Keratinocyte (primary cell): Measurements from ENCODE around the gene AOPEP. TPM values are rescaled to one million over a fixed set of nuclear protein-coding genes. Genes with fewer than 3 reads are reported as not detected.

Source experiments
- DNase-seq: peaks from one replicate; pipeline ENCODE4 v3.0.0-alpha.2; 2011; ENCODE audit warnings: low read depth, missing footprints, low spot score
- FAIRE-seq: peaks from 2 replicates; lab custom pipeline; 2011; peaks lifted over from hg19 to GRCh38; lab: Jason Lieb, UNC
- H2AFZ ChIP-seq: 2 replicates; pipeline ENCODE4 v1.6.0; 2012; ENCODE audit warnings: low read length, control low read depth, inconsistent platforms; ENCODE audit not compliant: control insufficient read depth
- H3K27ac ChIP-seq: 2 replicates; pipeline ENCODE4 v1.5.1; 2011; ENCODE audit warnings: low read length; ENCODE audit not compliant: control insufficient read depth, insufficient read depth
- H3K27me3 ChIP-seq: 3 replicates; pipeline ENCODE4 v1.6.0; 2011; ENCODE audit warnings: low read length; ENCODE audit not compliant: control insufficient read depth, insufficient read depth; ENCODE audit errors: extremely low read depth
- H3K36me3 ChIP-seq, 2 experiments: 2 replicates in 1 of 2; 3 replicates in 1 of 2; pipeline ENCODE4 v1.5.1; 2011; ENCODE audit warnings: low read length in 2 of 2, mild to moderate bottlenecking in 1 of 2; ENCODE audit not compliant: control insufficient read depth in 2 of 2, insufficient read depth in 2 of 2; ENCODE audit errors: extremely low read depth in 1 of 2
- H3K4me1 ChIP-seq: 3 replicates; pipeline ENCODE4 v1.5.1; 2011; ENCODE audit warnings: low read length; ENCODE audit not compliant: control insufficient read depth, insufficient read depth; ENCODE audit errors: extremely low read depth
- H3K4me2 ChIP-seq: 3 replicates; pipeline ENCODE4 v1.6.0; 2011; ENCODE audit warnings: low read depth, low read length; ENCODE audit not compliant: control insufficient read depth, insufficient read depth; ENCODE audit errors: extremely low read depth
- H3K4me3 ChIP-seq, 3 experiments: fragments of 200-600 bp in 1 of 3; sonication (generic) in 1 of 3; 2 replicates in 2 of 3; 3 replicates in 1 of 3; pipeline ENCODE4 v1.5.1; 2011 to 2016; ENCODE audit warnings: low read length in 3 of 3, mild to moderate bottlenecking in 3 of 3, control low read depth in 2 of 3, inconsistent platforms in 1 of 3, low read depth in 1 of 3, mixed read lengths in 1 of 3, mixed run types in 1 of 3, moderate library complexity in 1 of 3; ENCODE audit not compliant: control insufficient read depth in 2 of 3, insufficient read depth in 2 of 3; ENCODE audit errors: extremely low read depth in 1 of 3
- H3K79me2 ChIP-seq: 2 replicates; pipeline ENCODE4 v1.6.0; 2012; ENCODE audit warnings: low read length; ENCODE audit not compliant: control insufficient read depth, insufficient read depth
- H3K9ac ChIP-seq: 3 replicates; pipeline ENCODE4 v1.6.0; 2011; ENCODE audit warnings: low read length; ENCODE audit not compliant: control insufficient read depth, insufficient read depth; ENCODE audit errors: extremely low read depth
- H3K9me1 ChIP-seq: 3 replicates; pipeline ENCODE4 v1.6.0; 2011; ENCODE audit warnings: low read length; ENCODE audit not compliant: control insufficient read depth, insufficient read depth; ENCODE audit errors: extremely low read depth
- H3K9me3 ChIP-seq: 2 replicates; pipeline ENCODE4 v1.5.1; 2012; ENCODE audit warnings: low read depth, low read length; ENCODE audit not compliant: control insufficient read depth
- H4K20me1 ChIP-seq: 3 replicates; pipeline ENCODE4 v1.6.0; 2011; ENCODE audit warnings: low read length; ENCODE audit not compliant: control insufficient read depth, insufficient read depth; ENCODE audit errors: extremely low read depth
- EZH2 ChIP-seq: IDR thresholded peaks from one replicate; pipeline ENCODE4 v1.6.1; 2012; ENCODE audit warnings: inconsistent platforms, mild to moderate bottlenecking, low read length, moderate library complexity
- dilution Hi-C: fragments of 300-500 bp; cut with MboI; formaldehyde crosslinking; loops from one replicate; pipeline ENCODE4 v1.7.0; 2020; ENCODE audit warnings: low sequenced_read_pairs; ENCODE audit not compliant: extremely low pct_ligation_motif_present
- polyA plus RNA-seq, 5 experiments: library from polyadenylated mRNA; depleted of rRNA in 3 of 5; stranded (reverse) in 3 of 5; stranded (forward) in 1 of 5; unstranded in 1 of 5; fragments of >200 nt; gene quantifications; 1 replicate in 1 of 5; 2 replicates in 3 of 5; 3 replicates in 1 of 5; pipeline versions ENCODE4 v1.2.1 to v1.2.3, GENCODE V29; 2011 to 2012; ENCODE audit warnings: missing spikeins in 2 of 5, low read depth in 1 of 5, low replicate concordance in 1 of 5
- TF ChIP-seq, protein P1 (sequence below), 3 experiments: IDR thresholded peaks in 1 of 3; conservative IDR thresholded peaks in 1 of 3; optimal IDR thresholded peaks in 1 of 3; 2 replicates in 2 of 3; 3 replicates in 1 of 3; pipeline versions ENCODE3 to v1.5.1; 2011; ENCODE audit warnings: low read length in 3 of 3, mild to moderate bottlenecking in 3 of 3, moderate library complexity in 2 of 3, control low read depth in 1 of 3, inconsistent platforms in 1 of 3; ENCODE audit not compliant: insufficient read depth in 2 of 3; ENCODE audit errors: extremely low read depth in 1 of 3

The AOPEP gene
- polyA plus RNA-seq, 1 donor (not counting 4 experiments of a cell fraction or from before 2014, with no cell fraction given), result 27.0 TPM

DNA sequence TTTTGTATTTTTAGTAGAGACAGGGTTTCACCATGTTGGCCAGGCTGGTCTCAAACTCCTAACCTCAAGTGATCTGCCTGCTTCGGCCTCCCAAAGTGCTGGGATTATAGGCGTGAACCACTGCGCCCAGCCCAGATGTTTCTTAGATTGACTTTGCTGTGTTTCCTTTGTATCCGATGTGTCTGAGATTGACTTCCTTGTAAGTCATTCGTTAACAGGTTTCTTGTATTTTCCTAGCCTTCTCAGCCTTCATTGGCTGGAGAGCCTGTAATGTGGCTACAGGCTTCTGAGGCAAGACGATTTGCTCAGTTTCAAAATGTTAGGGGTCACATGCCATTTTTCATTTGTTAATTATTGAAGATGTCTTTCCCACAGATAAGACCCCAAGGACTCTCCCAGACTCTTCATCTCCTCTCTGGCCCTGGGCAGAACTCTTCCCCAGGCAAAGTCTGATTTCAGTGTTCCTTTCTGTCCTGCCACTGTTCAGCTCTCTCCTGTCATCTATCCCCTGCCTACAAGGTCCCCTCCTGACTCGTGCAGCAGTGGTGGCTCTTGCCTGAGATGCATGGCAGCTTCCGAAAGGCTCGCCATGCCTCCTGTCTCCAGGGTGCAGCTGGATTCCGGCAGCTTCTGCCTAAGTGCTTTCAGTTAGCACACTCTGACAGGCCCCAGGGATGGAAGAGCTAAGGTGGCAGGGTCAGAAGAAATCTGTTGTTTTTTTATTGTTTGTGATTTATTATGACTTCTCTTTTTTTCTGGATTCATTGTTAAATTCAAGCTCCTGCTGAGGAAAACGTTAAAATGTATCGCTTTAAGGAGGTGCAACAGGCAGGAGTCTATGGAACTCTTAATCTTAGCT is 206.4 kb downstream of the AOPEP start:
- no peak overlapping the region for H2AFZ ChIP-seq
- TF ChIP-seq, protein P1, sequence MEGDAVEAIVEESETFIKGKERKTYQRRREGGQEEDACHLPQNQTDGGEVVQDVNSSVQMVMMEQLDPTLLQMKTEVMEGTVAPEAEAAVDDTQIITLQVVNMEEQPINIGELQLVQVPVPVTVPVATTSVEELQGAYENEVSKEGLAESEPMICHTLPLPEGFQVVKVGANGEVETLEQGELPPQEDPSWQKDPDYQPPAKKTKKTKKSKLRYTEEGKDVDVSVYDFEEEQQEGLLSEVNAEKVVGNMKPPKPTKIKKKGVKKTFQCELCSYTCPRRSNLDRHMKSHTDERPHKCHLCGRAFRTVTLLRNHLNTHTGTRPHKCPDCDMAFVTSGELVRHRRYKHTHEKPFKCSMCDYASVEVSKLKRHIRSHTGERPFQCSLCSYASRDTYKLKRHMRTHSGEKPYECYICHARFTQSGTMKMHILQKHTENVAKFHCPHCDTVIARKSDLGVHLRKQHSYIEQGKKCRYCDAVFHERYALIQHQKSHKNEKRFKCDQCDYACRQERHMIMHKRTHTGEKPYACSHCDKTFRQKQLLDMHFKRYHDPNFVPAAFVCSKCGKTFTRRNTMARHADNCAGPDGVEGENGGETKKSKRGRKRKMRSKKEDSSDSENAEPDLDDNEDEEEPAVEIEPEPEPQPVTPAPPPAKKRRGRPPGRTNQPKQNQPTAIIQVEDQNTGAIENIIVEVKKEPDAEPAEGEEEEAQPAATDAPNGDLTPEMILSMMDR (optimal IDR thresholded peaks at IDR 0.05 in 1 of 3, IDR thresholded peaks at IDR 0.05 in 1 of 3, conservative IDR thresholded peaks at IDR 0.05 in 1 of 3; ENCODE audit: extremely low read depth in 1 of 3, insufficient read depth in 2 of 3, low read length in 3 of 3), result no peak
- no peak for TF ChIP-seq EZH2
- no peaks in the 10 kb centered on the region for H3K27me3 ChIP-seq
- no peak for FAIRE-seq
- no peak overlapping the region for H3K27ac ChIP-seq
- H3K36me3 ChIP-seq, result peaks cover 0 to under 1% of the 10 kb centered on the region in 2 experiments
- H3K9ac ChIP-seq, result no peak overlapping the region
- no peaks in the 10 kb centered on the region for H3K79me2 ChIP-seq
- H3K9me3 ChIP-seq, result no peaks in the 10 kb centered on the region
- no peak overlapping the region for H3K4me2 ChIP-seq
- no peak overlapping the region for H3K4me3 ChIP-seq
- peaks cover 36% of the 10 kb centered on the region for H3K4me1 ChIP-seq
- H4K20me1 ChIP-seq, result no peaks in the 10 kb centered on the region
- no peaks in the 10 kb centered on the region for H3K9me1 ChIP-seq
- dilution Hi-C loops, result no loop called here
- DNase-seq, result no peak

DNA sequence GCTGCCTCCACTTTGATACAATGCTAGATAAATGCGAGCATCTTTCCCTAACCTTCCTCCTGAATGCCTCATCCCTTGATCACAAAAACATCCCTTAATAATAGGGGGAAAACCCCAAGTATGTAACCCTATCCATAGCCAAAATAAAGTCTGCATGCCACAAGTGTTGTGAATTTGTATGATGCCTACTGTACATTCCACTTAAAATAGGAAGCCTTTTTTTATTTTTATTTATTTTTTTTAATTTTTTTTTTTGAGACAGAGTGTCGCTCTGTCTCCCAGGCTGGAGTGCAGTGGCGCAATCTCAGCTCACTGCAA is 207.0 kb downstream of the AOPEP start:
- Histone ChIP-seq H3K9me1 (no peaks in the 10 kb centered on the region), H2AFZ (no peak overlapping the region), H4K20me1 (no peaks in the 10 kb centered on the region), H3K9me3 (no peaks in the 10 kb centered on the region), H3K4me2 (no peak overlapping the region), H3K36me3 (peaks cover 0 to under 1% of the 10 kb centered on the region in 2 experiments), H3K27ac (no peak overlapping the region), H3K4me1 (peaks cover 33% of the 10 kb centered on the region), H3K79me2 (no peaks in the 10 kb centered on the region), H3K27me3 (no peaks in the 10 kb centered on the region), H3K9ac (no peak overlapping the region), H3K4me3 (no peak overlapping the region)
- DNase-seq (no peak), FAIRE-seq (no peak)
- dilution Hi-C loops, result no loop called here
- TF ChIP-seq, protein P1 (optimal IDR thresholded peaks at IDR 0.05 in 1 of 3, IDR thresholded peaks at IDR 0.05 in 1 of 3, conservative IDR thresholded peaks at IDR 0.05 in 1 of 3; ENCODE audit: extremely low read depth in 1 of 3, insufficient read depth in 2 of 3, low read length in 3 of 3), result no peak
- TF ChIP-seq EZH2, result no peak
